ENCODE results near the gene ERCC3. TPM values are rescaled to one million over a fixed set of nuclear protein-coding genes. Genes with fewer than 3 reads are reported as not detected.
"Not testable (repeated sequence)": the region's sequence is repeated elsewhere in the genome, so short reads cannot be mapped to it uniquely, and the experiment has no call there.

The ERCC3 gene
- total and polyA plus RNA-seq, 2 donors (not counting 3 experiments of a cell fraction or from before 2014, with no cell fraction given) = 40.7 to 47.3 TPM

DNA sequence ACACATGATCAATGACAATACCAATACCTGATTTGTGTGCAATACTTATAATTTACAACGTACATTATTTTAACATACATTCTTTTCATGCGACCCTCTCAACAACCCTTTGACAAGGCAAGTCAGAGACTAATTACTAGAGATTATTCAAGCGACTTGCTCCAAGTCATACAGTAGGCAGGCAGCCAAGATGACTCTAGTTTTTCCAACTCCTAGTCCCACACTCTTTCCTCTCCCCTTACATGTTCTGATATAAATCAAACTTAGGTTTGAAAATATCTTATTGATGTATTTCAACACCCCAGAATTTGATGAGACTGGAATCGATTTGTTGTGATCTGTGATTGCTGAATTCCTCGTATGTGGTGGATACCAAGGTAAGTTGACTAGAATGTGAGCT lies 65.8 kb downstream of the ERCC3 start:
- DNase-seq (ENCODE audit: low read depth, low spot score) = peak; percentile 19
- dilution Hi-C loops (cut with MboI; ENCODE audit: extremely low pct_ligation_motif_present, low sequenced_read_pairs) = no loop called here
- CTCF ChIA-PET = no interaction called here

GRCh38 chr2:127227264-127227660 lies 66.7 kb downstream of the ERCC3 start:
- POLR2A ChIA-PET; H3K9me3 ChIP-seq (replicated peaks; ENCODE audit: control insufficient read depth, insufficient read depth, low read length); DNase-seq (ENCODE audit: low read depth, low spot score); H3K4me3 ChIP-seq (replicated peaks in 1 of 3; ENCODE audit: insufficient read depth in 1 of 3, low read depth in 1 of 3, low read length in 3 of 3); H4K20me1 ChIP-seq (replicated peaks; ENCODE audit: control insufficient read depth, extremely low read depth, insufficient read depth, low read length); FAIRE-seq; H3K27ac ChIP-seq (ENCODE audit: insufficient read depth, low read depth, low read length); H3K9ac ChIP-seq (replicated peaks; ENCODE audit: extremely low read depth, insufficient read depth, low read length); dilution Hi-C loops (cut with MboI; ENCODE audit: extremely low pct_ligation_motif_present, low sequenced_read_pairs); H3K9me1 ChIP-seq (replicated peaks; ENCODE audit: control insufficient read depth, extremely low read depth, insufficient read depth, low read length); H3K79me2 ChIP-seq (ENCODE audit: control insufficient read depth, insufficient read depth, low read length); CTCF ChIA-PET; intact Hi-C loops (cut with micrococcal nuclease); H3K36me3 ChIP-seq (ENCODE audit: control insufficient read depth in 2 of 2, extremely low read depth in 1 of 2, insufficient read depth in 2 of 2, low read length in 2 of 2); H2AFZ ChIP-seq (ENCODE audit: low read depth, low read length); BruUV-seq (replicated peaks); H3K27me3 ChIP-seq (ENCODE audit: control insufficient read depth in 2 of 2, insufficient read depth in 2 of 2, low read length in 2 of 2): not testable (repeated sequence)
- Histone ChIP-seq H3K4me2 (ENCODE audit: insufficient read depth, low read length) (peak overlapping the region; percentile 31), H3K4me1 (ENCODE audit: control insufficient read depth, extremely low read depth, insufficient read depth, low read length) (peaks cover 11% of the 10 kb centered on the region)

More for the DNA sequence above, 65.8 kb downstream of the ERCC3 start:
- Histone ChIP-seq H3K27me3 (ENCODE audit: control insufficient read depth in 2 of 2, insufficient read depth in 2 of 2, low read length in 2 of 2) (peaks cover 8 to 9% of the 10 kb centered on the region in 2 experiments), H3K4me2 (ENCODE audit: insufficient read depth, low read length) (no peak overlapping the region), H3K79me2 (ENCODE audit: control insufficient read depth, insufficient read depth, low read length) (no peaks in the 10 kb centered on the region), H3K9me1 (replicated peaks; ENCODE audit: control insufficient read depth, extremely low read depth, insufficient read depth, low read length) (no peaks in the 10 kb centered on the region), H3K9me3 (replicated peaks; ENCODE audit: control insufficient read depth, insufficient read depth, low read length) (no peaks in the 10 kb centered on the region), H3K36me3 (ENCODE audit: control insufficient read depth in 2 of 2, extremely low read depth in 1 of 2, insufficient read depth in 2 of 2, low read length in 2 of 2) (no peaks in the 10 kb centered on the region), H3K9ac (replicated peaks; ENCODE audit: extremely low read depth, insufficient read depth, low read length) (no peak overlapping the region), H4K20me1 (replicated peaks; ENCODE audit: control insufficient read depth, extremely low read depth, insufficient read depth, low read length) (no peaks in the 10 kb centered on the region), H3K4me1 (ENCODE audit: control insufficient read depth, extremely low read depth, insufficient read depth, low read length) (peaks cover 11% of the 10 kb centered on the region), H2AFZ (ENCODE audit: low read depth, low read length) (no peak overlapping the region), H3K27ac (ENCODE audit: insufficient read depth, low read depth, low read length) (no peak overlapping the region), H3K4me3 (replicated peaks in 1 of 3; ENCODE audit: insufficient read depth in 1 of 3, low read depth in 1 of 3, low read length in 3 of 3) (no peak overlapping the region)
- TF ChIP-seq JUN (IDR thresholded peaks at IDR 0.05; ENCODE audit: borderline replicate concordance, insufficient read depth, insufficient read length, low read depth) = no peak
- no peak for TF ChIP-seq POLR2AphosphoS5 (IDR thresholded peaks at IDR 0.05; ENCODE audit: insufficient read depth, low read depth, low read length)
- no peak for TF ChIP-seq FOS (IDR thresholded peaks at IDR 0.05; ENCODE audit: borderline replicate concordance, insufficient read depth, low read length)
- TF ChIP-seq, protein P1, sequence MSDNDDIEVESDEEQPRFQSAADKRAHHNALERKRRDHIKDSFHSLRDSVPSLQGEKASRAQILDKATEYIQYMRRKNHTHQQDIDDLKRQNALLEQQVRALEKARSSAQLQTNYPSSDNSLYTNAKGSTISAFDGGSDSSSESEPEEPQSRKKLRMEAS (IDR thresholded peaks at IDR 0.05; ENCODE audit: insufficient read depth, insufficient read length) = no peak
- TF ChIP-seq POLR2A (IDR thresholded peaks at IDR 0.05; ENCODE audit: low read depth, low read length) = no peak
- no peak for TF ChIP-seq EZH2 (IDR thresholded peaks at IDR 0.05; ENCODE audit: borderline replicate concordance, low read depth, low read length, severe bottlenecking)
- TF ChIP-seq, protein P2, sequence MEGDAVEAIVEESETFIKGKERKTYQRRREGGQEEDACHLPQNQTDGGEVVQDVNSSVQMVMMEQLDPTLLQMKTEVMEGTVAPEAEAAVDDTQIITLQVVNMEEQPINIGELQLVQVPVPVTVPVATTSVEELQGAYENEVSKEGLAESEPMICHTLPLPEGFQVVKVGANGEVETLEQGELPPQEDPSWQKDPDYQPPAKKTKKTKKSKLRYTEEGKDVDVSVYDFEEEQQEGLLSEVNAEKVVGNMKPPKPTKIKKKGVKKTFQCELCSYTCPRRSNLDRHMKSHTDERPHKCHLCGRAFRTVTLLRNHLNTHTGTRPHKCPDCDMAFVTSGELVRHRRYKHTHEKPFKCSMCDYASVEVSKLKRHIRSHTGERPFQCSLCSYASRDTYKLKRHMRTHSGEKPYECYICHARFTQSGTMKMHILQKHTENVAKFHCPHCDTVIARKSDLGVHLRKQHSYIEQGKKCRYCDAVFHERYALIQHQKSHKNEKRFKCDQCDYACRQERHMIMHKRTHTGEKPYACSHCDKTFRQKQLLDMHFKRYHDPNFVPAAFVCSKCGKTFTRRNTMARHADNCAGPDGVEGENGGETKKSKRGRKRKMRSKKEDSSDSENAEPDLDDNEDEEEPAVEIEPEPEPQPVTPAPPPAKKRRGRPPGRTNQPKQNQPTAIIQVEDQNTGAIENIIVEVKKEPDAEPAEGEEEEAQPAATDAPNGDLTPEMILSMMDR (IDR thresholded peaks at IDR 0.05; ENCODE audit: extremely low read depth in 1 of 2, insufficient read depth in 1 of 2, low read depth in 1 of 2, low read length in 2 of 2) = no peak
- TF ChIP-seq GATA2 (IDR thresholded peaks at IDR 0.05; ENCODE audit: insufficient read depth, insufficient read length, low read depth, low read length) = no peak
- TF ChIP-seq MYC (IDR thresholded peaks at IDR 0.05; ENCODE audit: low read depth, low read length) = no peak
- intact Hi-C loops (cut with micrococcal nuclease) = no loop called here
- no TSS peak for BruUV-seq (replicated peaks)
- no peak for FAIRE-seq
- POLR2A ChIA-PET = no interaction called here
